GM10266 (cell line): ENCODE data around the gene CNIH2.

Experiments
- DNase-seq: peaks from one replicate; pipeline ENCODE4 v3.0.0; 2012; ENCODE audit errors: extremely low spot score
- CTCF ChIP-seq: IDR thresholded peaks from 2 replicates; pipeline ENCODE4 v1.5.1; 2012; ENCODE audit warnings: mild to moderate bottlenecking, low read depth; ENCODE audit not compliant: control insufficient read depth, insufficient read depth; ENCODE audit errors: missing control alignments

CNIH2 gene

GRCh38 chr11:66264383-66264782 lies 13.6 kb upstream of the CNIH2 start:
- DNase-seq = no peak
- no peak for TF ChIP-seq CTCF

- no peak for DNase-seq
- peak; percentile 36 for TF ChIP-seq CTCF
These were observed 13.1 kb upstream of the CNIH2 start for GRCh38 chr11:66264914-66265313.

- no peak for TF ChIP-seq CTCF
- DNase-seq = no peak
These were observed 12.2 kb upstream of the CNIH2 start for GRCh38 chr11:66265531-66266377.

- no peak for TF ChIP-seq CTCF
- no peak for DNase-seq
These were observed 11.5 kb upstream of the CNIH2 start for GRCh38 chr11:66266378-66267038.

- TF ChIP-seq CTCF = no peak
- DNase-seq = no peak
These were observed 11.0 kb upstream of the CNIH2 start for GRCh38 chr11:66267039-66267378.

- peak; percentile 95 for DNase-seq
- no peak for TF ChIP-seq CTCF
These were observed 10.4 kb upstream of the CNIH2 start for GRCh38 chr11:66267379-66268243.
